HUDEP-2 (cell line): ENCODE data around the gene BICDL1.

Source experiments
- DNase-seq, 76 experiments: peaks; one replicate each; lab custom pipeline; 2025; ENCODE audit not compliant: unreplicated experiment in 76 of 76; lab: John Stamatoyannopoulos, UW

Gene BICDL1

GRCh38 chr12:120076651-120077050 is 87.6 kb downstream of the BICDL1 start:
- DNase-seq: peak in 1 of 76 experiments; percentile 10

- DNase-seq: no peak
Measured at GRCh38 chr12:120077260-120077659, 88.2 kb downstream of the BICDL1 start.

- DNase-seq: no peak
Measured at GRCh38 chr12:120078868-120079267, 89.8 kb downstream of the BICDL1 start.

GRCh38 chr12:120079411-120080400 is 90.7 kb downstream of the BICDL1 start:
- DNase-seq: no peak

- DNase-seq: no peak
Measured at GRCh38 chr12:120081641-120082040, 92.6 kb downstream of the BICDL1 start.

GRCh38 chr12:120085920-120086645 is 97.0 kb downstream of the BICDL1 start:
- DNase-seq: peak in 5 of 76 experiments; percentile 1 to 28 (median 13)

GRCh38 chr12:120086801-120087621 is 98.0 kb downstream of the BICDL1 start:
- DNase-seq: peak in 75 of 76 experiments; percentile 13 to 97 (median 91)

GRCh38 chr12:120089105-120089504 is 100.1 kb downstream of the BICDL1 start:
- no peak for DNase-seq

GRCh38 chr12:120089796-120090195 is 100.8 kb downstream of the BICDL1 start:
- DNase-seq: no peak

GRCh38 chr12:120090206-120090605 is 101.2 kb downstream of the BICDL1 start:
- no peak for DNase-seq

GRCh38 chr12:120090626-120091295 is 101.7 kb downstream of the BICDL1 start:
- no peak for DNase-seq

- DNase-seq: no peak
Measured at GRCh38 chr12:120091371-120092090, 102.5 kb downstream of the BICDL1 start.

GRCh38 chr12:120092551-120093335 is 103.7 kb downstream of the BICDL1 start:
- DNase-seq: no peak

- DNase-seq: no peak
Measured at GRCh38 chr12:120093336-120093591, 104.2 kb downstream of the BICDL1 start.

- no peak for DNase-seq
Measured at GRCh38 chr12:120093592-120094355, 104.7 kb downstream of the BICDL1 start.

- no peak for DNase-seq
Measured at GRCh38 chr12:120094485-120094884, 105.4 kb downstream of the BICDL1 start.

- DNase-seq: no peak
Measured at GRCh38 chr12:120095331-120095730, 106.3 kb downstream of the BICDL1 start.

- DNase-seq: no peak
Measured at GRCh38 chr12:120095736-120096135, 106.7 kb downstream of the BICDL1 start.
